Motor neuron (in vitro differentiated cells): ENCODE measurements around the gene PTPRD. TPM values are rescaled to one million over a fixed set of nuclear protein-coding genes. Genes with fewer than 3 reads are reported as not detected.

Experiments used
- ATAC-seq, 8 experiments: fragments of 200-7000 bp; cut with Tn5 transposase; replicated peaks in 6 of 8; 2 replicates each; pipeline ENCODE4 v1.8.0; 2021; ENCODE audit warnings: mild to moderate bottlenecking in 8 of 8, moderate library complexity in 8 of 8
- H3K27ac ChIP-seq, 2 donors: fragments of 250-450 bp; sonication (Bioruptor Pico); 2 replicates each; pipeline ENCODE4 v1.9.0; 2021; ENCODE audit warnings: antibody characterized with exemption in 2 of 2, mild to moderate bottlenecking in 2 of 2, moderate library complexity in 1 of 2
- H3K4me1 ChIP-seq, 2 donors: fragments of 250-450 bp; sonication (Bioruptor Pico); replicated peaks in 1 of 2; 2 replicates each; pipeline ENCODE4 v1.6.1; 2021; ENCODE audit warnings: antibody characterized with exemption in 2 of 2, mild to moderate bottlenecking in 2 of 2, moderate library complexity in 1 of 2
- H3K4me3 ChIP-seq, 5 donors: fragments of 250-450 bp; sonication (Bioruptor Pico); 2 replicates each; pipeline ENCODE4 v1.9.0; 2021; ENCODE audit warnings: antibody characterized with exemption in 5 of 5, mild to moderate bottlenecking in 5 of 5, moderate library complexity in 4 of 5
- WGBS, 10 experiments: fragments of 450-650 bp; shearing (Covaris generic); methylation state at CpG; one replicate each; pipeline ENCODE4 v1.0.0; 2022; 5-methylcytosine and 5-hydroxymethylcytosine counted together
- in situ Hi-C, 9 experiments: fragments of 400-800 bp; cut with MboI; loops; one replicate each; pipeline ENCODE4 v1.15.0; 2021; ENCODE audit warnings: low sequenced_read_pairs in 9 of 9, low pct_unique_long_range_greater_than_20kb in 2 of 9; ENCODE audit not compliant: unreplicated experiment in 9 of 9
- total RNA-seq, 8 experiments: library from RNA; unstranded; fragments of 300-600 nt; gene quantifications; 2 replicates each; pipeline versions ENCODE4 v1.2.3 to v1.2.4, GENCODE V29; 2022

Gene PTPRD
- total RNA-seq, 8 experiments from 2014 or later = 0.15 to 175 (median 72.8) TPM

DNA sequence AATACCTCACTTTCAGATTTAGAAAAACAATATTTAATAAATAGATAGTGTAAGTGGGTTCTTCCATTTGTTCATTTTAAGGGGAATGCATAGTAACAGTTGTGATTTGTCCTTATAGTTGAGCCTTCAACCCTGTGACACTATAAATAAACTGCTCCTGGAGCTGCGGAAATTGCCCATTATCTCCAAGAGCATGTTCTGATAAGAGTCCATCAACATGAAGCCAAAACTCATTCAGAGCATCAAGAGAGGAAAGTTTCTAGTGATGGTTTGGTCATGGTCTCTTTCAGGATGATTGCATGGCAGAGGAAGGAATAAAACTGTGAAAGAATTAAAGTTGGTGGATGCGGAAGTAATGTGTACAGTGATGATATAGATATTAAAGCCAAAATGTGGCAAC lies 2041.2 kb downstream of the PTPRD start:
- Histone ChIP-seq H3K4me1 (peaks cover 3 to 68% of the 10 kb centered on the region in 2 donors), H3K4me3 (no peak overlapping the region), H3K27ac (no peak overlapping the region)
- in situ Hi-C loops = no loop called here
- WGBS, 10 experiments = 20 to 100% (median 90%) methylated on average over 1 to 2 of the region's 2 CpGs; no CpG with 5 or more reads in 1 of the 10 experiments
- ATAC-seq = no peak

DNA sequence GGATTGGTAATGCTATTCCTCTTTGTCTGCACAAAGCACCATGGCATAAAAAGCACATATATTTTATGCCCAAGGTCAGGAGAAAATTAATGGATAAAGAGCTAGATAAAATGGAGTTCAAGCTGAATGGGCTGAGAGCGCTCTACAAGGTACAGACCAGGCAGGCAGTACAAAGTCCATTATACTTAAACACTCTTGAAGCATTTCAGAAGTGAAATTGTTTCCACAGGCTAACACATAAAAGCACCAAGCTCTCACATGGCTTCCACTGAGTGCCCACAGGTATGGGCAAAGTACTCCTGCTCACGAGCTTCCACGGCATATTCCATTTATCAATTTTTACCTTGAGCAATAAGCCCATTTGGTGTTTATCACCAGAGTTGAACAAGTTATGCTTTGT lies 2042.0 kb downstream of the PTPRD start:
- H3K4me3 ChIP-seq = no peak overlapping the region
- ATAC-seq = peak in 1 of 8 experiments; percentile 7
- no peak overlapping the region for H3K27ac ChIP-seq
- 0 to 97% (median 85%) methylated on average over 1 to 3 of the region's 3 CpGs; no CpG with 5 or more reads in 2 of the 10 experiments for WGBS, 10 experiments
- in situ Hi-C loops = no loop called here
- peaks cover 3 to 67% of the 10 kb centered on the region in 2 donors for H3K4me1 ChIP-seq

DNA sequence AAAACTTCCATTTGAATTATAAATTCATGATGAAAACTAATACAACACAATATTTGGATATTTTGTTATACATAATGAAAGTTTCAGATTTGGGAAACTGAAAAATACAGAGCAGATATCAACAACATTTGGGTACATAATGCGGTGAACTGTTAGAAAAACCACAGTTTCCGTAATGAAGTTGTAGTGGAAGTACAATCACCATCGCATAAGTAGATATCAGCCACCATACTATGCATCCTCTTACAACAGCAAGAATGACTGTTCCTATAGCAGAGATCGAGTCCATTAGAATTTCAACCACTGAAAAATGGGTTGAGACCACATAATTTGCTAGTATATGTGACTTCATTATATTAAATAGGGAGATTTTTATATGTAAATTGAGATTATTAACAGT lies 2043.0 kb downstream of the PTPRD start:
- Histone ChIP-seq H3K4me3 (no peak overlapping the region), H3K4me1 (peaks cover 3 to 61% of the 10 kb centered on the region in 2 donors), H3K27ac (no peak overlapping the region)
- ATAC-seq = no peak
- WGBS, 10 experiments = 18 to 100% (median 92%) methylated on average over 2 to 4 of the region's 4 CpGs; no CpG with 5 or more reads in 1 of the 10 experiments
- in situ Hi-C loops = no loop called here

DNA sequence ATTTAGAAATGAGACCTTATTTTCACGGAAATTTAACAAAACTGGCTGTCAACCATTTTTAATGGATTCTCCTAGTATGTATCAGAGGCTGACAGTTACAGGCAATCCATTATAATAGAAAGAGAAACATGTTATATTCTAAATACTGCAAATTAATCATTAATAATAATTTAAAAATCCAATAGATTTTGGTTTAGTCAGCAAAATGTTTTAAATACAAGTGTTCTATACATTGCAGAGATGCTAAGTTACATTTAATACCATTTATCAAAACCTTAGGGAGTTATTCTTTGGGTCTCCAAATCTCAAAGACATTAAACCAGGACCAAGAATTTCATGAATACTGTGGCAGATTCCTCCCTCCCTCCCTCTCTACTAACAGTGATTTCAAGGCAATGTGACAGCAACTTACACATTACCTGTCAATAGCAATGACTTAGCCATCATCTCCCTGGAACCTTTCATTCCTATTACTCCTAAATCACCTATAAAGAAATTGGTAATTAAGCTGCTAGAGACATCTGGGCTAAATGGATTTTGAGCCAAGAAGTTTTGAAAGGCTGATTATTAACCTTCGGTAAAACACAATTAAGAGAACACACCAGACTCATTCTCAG lies 2044.7 kb downstream of the PTPRD start:
- in situ Hi-C loops = no loop called here
- ATAC-seq = no peak
- H3K27ac ChIP-seq = no peak overlapping the region
- H3K4me3 ChIP-seq = no peak overlapping the region
- 0 to 100% (median 67%) methylated on average over 1 to 2 of the region's 2 CpGs for WGBS, 10 experiments
- H3K4me1 ChIP-seq = peaks cover 3 to 50% of the 10 kb centered on the region in 2 donors

DNA sequence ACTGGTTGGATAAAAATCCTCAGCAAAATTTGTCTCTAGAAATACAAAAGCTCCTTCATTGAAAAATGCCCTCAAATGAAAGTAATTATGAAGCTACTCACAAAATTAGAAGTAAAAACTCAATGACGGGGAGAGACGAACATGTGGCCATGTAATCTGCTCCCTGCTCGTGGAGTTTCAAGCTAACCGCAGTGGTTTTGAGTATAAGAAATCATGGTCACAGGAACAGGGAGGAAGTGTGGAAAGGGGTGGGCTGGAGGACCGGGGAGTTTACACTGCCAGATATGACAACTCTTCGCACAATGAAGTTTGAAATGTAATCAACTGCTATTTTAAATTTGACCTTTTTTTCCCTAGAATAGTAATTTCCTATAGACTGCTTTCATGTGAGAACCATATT lies 2047.8 kb downstream of the PTPRD start:
- no peak overlapping the region for H3K27ac ChIP-seq
- 0 to 100% (median 75%) methylated on average over 1 to 6 of the region's 6 CpGs for WGBS, 10 experiments
- ATAC-seq = no peak
- peaks cover 6 to 24% of the 10 kb centered on the region in 2 donors for H3K4me1 ChIP-seq
- in situ Hi-C loops = no loop called here
- no peak overlapping the region for H3K4me3 ChIP-seq

DNA sequence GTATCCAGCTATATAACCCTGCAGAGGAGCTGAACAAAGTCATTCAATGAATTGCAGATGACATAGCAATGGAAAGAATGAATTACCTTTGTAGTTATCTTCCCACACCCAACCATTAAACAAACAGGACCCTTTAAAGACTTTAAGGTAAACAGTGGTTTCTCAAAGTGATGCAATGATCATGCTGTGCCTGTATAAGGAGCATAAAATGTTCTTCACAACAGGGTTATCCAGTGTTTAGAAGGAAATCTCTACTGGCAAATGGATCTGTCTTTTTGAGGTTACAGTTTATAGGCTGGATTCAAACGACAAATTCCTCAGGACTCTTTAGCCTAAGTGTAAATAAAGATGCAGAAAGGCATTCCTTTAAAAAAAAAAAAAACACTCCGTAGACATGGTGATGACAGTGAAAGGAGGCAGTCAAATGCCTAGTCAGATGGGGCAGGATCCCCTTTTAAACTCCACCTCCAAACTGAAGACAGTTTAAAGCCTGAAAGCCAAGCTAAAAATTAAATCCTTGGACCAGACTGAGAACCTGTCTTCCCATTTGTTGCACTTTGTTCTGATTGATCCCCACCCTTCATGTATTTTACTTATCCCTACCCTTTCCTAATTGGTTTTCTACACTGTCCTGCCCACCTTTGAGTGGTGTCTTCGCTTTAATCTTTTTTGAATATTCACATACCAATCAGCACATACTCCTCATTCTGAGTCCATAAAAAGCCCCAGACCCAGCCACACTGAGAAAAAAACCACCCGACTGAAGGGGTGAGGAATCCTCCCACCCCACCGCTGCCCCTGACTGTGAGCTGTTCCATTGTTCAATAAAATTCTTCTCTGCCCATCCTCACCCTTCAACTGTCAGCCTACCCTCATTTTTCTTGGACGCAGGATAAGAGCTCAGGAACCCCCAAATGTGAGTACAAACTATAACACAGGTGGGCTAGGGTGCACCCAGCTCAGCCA lies 2052.0 kb downstream of the PTPRD start:
- in situ Hi-C loops = no loop called here
- Histone ChIP-seq H3K4me1 (peaks cover 0 to 6% of the 10 kb centered on the region in 2 donors), H3K4me3 (no peak overlapping the region), H3K27ac (no peak overlapping the region)
- 7 to 61% (median 27%) methylated on average over 2 to 6 of the region's 6 CpGs; no CpG with 5 or more reads in 2 of the 10 experiments for WGBS, 10 experiments
- peak in 1 of 8 experiments; percentile 69 for ATAC-seq

DNA sequence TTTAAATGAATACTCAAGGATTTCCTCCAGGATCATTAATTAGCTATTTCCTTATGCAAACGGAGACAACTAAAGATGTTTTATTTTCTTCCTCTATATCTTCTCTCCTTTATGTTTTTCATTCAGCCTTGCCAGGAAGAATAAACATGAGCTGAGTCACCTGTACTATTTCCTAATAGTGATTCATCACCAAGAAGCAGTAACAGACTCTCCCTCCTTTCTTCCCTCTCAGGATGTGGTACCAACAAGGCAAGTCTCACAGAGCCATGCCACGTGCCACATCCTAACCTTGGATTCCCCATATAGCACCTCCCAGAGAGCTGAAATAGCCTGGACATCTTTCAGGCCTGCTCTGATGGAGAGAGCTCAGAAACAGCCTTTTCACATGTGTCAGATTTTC lies 2054.6 kb downstream of the PTPRD start:
- WGBS, 10 experiments = 0 to 100% (median 67%) methylated on average over 1 to 2 of the region's 2 CpGs; no CpG with 5 or more reads in 1 of the 10 experiments
- H3K27ac ChIP-seq = no peak overlapping the region
- peak in 5 of 8 experiments; percentile 41 to 64 (median 45) for ATAC-seq

DNA sequence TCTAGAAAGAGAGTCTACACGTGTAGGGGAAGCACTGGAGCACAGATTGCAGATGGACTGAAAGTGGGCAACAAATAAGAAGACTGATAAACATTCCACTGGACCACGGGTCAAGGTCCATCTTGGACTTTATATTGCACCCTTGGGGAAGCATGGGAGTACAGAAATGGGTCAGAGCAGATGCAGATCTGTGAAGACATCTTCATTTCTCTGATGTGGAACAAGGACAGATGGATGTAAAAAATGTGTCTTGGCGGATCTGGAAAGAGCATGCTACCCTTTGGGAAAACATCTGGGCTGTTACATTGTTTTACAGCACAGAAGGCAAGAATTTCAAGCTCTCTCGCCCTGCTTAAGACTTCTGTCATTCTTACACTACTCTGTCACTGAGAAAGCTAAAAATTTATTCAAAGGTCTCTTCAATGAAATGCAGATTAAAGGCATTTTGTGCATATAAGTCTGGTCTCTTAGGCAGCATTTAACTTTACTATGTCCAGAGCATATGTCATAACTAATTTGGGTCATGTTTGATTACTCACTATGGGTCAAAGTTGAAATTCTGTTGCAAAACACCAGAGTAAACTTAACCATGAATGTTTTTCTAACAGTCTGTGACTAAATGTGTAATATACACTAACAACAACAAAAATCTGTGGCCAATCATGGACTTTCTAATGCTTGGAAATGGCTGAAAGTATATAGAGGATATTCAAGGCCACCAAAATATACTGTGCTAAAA lies 2056.9 kb downstream of the PTPRD start:
- ATAC-seq = no peak
- Histone ChIP-seq H3K4me3 (no peak overlapping the region), H3K4me1 (peaks cover 0 to 4% of the 10 kb centered on the region in 2 donors), H3K27ac (no peak overlapping the region)
- in situ Hi-C loops = no loop called here
- 0 to 100% (median 60%) methylated on average over 1 to 4 of the region's 4 CpGs; no CpG with 5 or more reads in 1 of the 10 experiments for WGBS, 10 experiments

More for the DNA sequence above, 2054.6 kb downstream of the PTPRD start:
- peaks cover 0 to 6% of the 10 kb centered on the region in 2 donors for H3K4me1 ChIP-seq
- H3K4me3 ChIP-seq = no peak overlapping the region
- in situ Hi-C loops = no loop called here

DNA sequence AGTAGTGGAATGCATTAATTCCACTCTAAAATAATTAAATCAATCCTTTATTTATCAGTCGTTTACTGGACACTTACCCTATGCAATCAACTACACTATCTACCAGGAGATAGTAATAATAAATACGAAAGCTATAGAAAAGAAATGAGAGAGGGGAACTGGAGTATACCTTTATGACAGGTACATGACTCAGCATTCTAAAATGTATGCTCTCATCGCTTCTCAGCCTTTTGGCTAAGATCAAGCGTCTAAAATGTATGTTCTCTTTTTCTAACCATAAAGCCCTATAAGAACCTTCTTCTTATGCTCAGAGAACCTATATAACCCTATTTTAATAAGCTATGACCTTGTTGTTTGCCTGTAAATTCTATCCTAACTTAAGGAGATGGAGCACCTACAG lies 2059.4 kb downstream of the PTPRD start:
- no peak for ATAC-seq
- Histone ChIP-seq H3K4me1 (peaks cover 0 to 2% of the 10 kb centered on the region in 2 donors), H3K4me3 (no peak overlapping the region), H3K27ac (no peak overlapping the region)
- WGBS, 10 experiments = 0 to 100% (median 80%) methylated on average over 1 to 4 of the region's 4 CpGs; no CpG with 5 or more reads in 2 of the 10 experiments
- in situ Hi-C loops = no loop called here

DNA sequence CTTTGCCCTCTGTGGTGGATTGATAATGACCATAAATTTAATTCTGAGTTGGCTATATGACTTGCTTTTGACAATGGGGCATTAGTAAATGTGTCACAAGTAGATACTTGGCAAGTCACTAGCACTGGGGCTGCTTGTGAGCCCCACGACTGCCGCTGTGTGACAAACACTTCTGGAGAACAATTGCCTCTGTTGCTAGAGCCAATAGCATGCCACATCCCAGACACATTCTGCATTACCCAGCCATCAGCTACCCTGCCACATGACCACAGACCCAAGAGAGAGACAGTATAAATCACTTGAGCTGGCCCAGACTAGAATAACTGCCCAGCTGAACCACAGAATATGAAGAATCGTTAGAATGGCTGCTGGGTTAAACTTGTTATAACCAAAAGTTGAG lies 2060.1 kb downstream of the PTPRD start:
- ATAC-seq = peak in 5 of 8 experiments; percentile 46 to 74 (median 57)
- 0 to 100% (median 88%) methylated on average over 1 to 3 of the region's 3 CpGs; no CpG with 5 or more reads in 3 of the 10 experiments for WGBS, 10 experiments
- Histone ChIP-seq H3K27ac (no peak overlapping the region), H3K4me1 (peaks cover 0 to 2% of the 10 kb centered on the region in 2 donors), H3K4me3 (no peak overlapping the region)
- in situ Hi-C loops = no loop called here

DNA sequence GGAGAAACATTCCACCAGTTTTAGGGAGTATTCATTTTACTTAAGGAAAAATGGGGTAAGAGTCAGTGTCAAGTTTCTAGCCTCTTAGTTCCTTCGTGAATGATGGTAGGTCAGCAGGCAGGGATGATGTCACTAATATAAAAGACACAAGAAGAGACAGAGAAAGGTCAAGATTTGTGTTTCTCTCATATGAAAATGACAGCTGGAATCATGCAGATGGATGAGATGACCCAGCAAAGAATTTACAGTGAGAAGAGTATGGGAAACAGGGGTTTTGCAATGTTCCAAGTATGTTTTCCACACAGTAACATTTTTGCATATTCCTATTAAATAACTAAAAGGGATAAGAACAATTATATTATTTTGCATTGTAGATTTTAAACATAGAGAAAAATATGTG lies 2063.6 kb downstream of the PTPRD start:
- WGBS, 10 experiments = 0 to 100% (median 86%) methylated on average over 1 of the region's 1 CpG; no CpG with 5 or more reads in 2 of the 10 experiments
- Histone ChIP-seq H3K4me3 (no peak overlapping the region), H3K27ac (no peak overlapping the region), H3K4me1 (peaks cover 0 to 2% of the 10 kb centered on the region in 2 donors)
- ATAC-seq = peak in 5 of 8 experiments; percentile 24 to 87 (median 44)
- in situ Hi-C loops = no loop called here

DNA sequence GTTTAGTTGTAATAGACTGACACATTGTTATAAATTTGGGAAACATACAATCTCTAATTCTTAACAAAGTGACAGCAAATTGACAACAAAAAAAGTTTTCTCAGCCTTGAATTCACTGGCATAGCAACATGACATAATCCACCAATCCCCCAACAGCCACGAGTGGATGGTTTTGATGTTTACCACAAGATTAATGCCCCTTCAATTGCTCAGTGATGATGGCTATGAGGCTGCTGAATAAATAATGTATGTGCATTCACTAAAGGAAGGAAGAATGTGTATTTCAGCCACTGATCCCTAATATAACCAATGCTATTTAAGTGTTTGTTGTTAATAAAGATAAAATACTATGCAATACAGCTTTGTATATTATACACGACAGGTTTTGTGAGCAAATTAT lies 2069.6 kb downstream of the PTPRD start:
- in situ Hi-C loops = no loop called here
- WGBS, 10 experiments = 0 to 100% (median 42%) methylated on average over 1 to 2 of the region's 2 CpGs; no CpG with 5 or more reads in 2 of the 10 experiments
- Histone ChIP-seq H3K4me3 (no peak overlapping the region), H3K27ac (no peak overlapping the region), H3K4me1 (no peaks in the 10 kb centered on the region)
- ATAC-seq = peak in 2 of 8 experiments; percentile 52 to 57
